Adrenal gland (tissue), 12 donors: ENCODE measurements around the gene ZCCHC3. TPM values are rescaled to one million over a fixed set of nuclear protein-coding genes. Genes with fewer than 3 reads are reported as not detected.
A peak's percentile ranks its signal among the peaks of the same experiment; 100 is the strongest.

Source experiments
- DNase-seq, 7 donors: peaks; one replicate each; pipeline ENCODE4 v3.0.0-alpha.2; 2019 to 2020
- H3K27ac ChIP-seq, 5 donors: fragments of 200-600 bp; sonication (generic) in 4 of 5; 1 replicate in 3 of 5; 2 replicates in 2 of 5; pipeline versions ENCODE4 v1.5.1 to v1.8.0; 2016 to 2020; ENCODE audit warnings: mild to moderate bottlenecking in 1 of 5
- H3K27me3 ChIP-seq: fragments of 200-600 bp; 2 replicates; pipeline ENCODE4 v1.8.0; 2021
- H3K36me3 ChIP-seq, 2 donors: fragments of 200-600 bp; replicated peaks in 1 of 2; 1 replicate in 1 of 2; 2 replicates in 1 of 2; pipeline versions ENCODE4 v1.5.1 to v1.8.0; 2018 to 2022
- H3K4me1 ChIP-seq, 2 donors: fragments of 200-600 bp; replicated peaks in 1 of 2; 1 replicate in 1 of 2; 2 replicates in 1 of 2; pipeline versions ENCODE4 v1.5.1 to v1.8.0; 2018 to 2021
- H3K4me3 ChIP-seq, 4 donors: fragments of 200-600 bp; sonication (generic) in 3 of 4; one replicate each; pipeline ENCODE4 v1.5.1; 2016 to 2018
- H3K9me3 ChIP-seq, 3 donors: fragments of 200-600 bp; sonication (generic) in 1 of 3; replicated peaks in 1 of 3; 1 replicate in 2 of 3; 2 replicates in 1 of 3; pipeline versions ENCODE4 v1.5.1 to v1.8.0; 2016 to 2021
- POLR2A ChIP-seq, 2 donors: fragments of 450-650 bp; IDR thresholded peaks; one replicate each; pipeline ENCODE4 v1.6.1; 2017; ENCODE audit warnings: antibody characterized with exemption in 2 of 2, mild to moderate bottlenecking in 2 of 2, moderate library complexity in 1 of 2
- WGBS, 4 donors: extraction: QIAGEN DNeasy Blood & Tissue Kit in 2 of 4; methylation state at CpG; one replicate each; pipeline versions ENCODE4 v1.1.5 to v1.1.7; 2013 to 2017; 5-methylcytosine and 5-hydroxymethylcytosine counted together
- intact Hi-C, 2 donors: fragments of 100-400 bp; cut with DNase I; formaldehyde crosslinking; loops; one replicate each; pipeline versions ENCODE4 v1.14.1 to v1.15.0; 2022 to 2023
- polyA plus RNA-seq, 3 donors: library from polyadenylated mRNA; stranded (reverse); fragments of 200-250 nt in 2 of 3; fragments of 350-450 nt in 1 of 3; fragmentation: Illumina TruSeq in 1 of 3; extraction: RNeasy Lipid Tissue Mini Kit (QIAGEN cat#74804) in 1 of 3; gene quantifications; one replicate each; pipeline ENCODE4 v1.2.3, GENCODE V29; 2013 to 2014
- total RNA-seq, 9 donors: library from RNA; depleted of rRNA in 4 of 9; stranded (reverse); fragments of >200 nt in 4 of 9; fragments of 120-200 nt in 1 of 9; fragmentation: NEBNext Ultra II Directional in 1 of 9; extraction: Animal tissue kit (Norgen Biotek cat#: 25700) in 1 of 9; gene quantifications; one replicate each; pipeline versions ENCODE4 v1.1.0 to v1.2.4, GENCODE V29; 2013 to 2023
- TF ChIP-seq, protein P1 (sequence below), 6 experiments: fragments of 450-650 bp in 4 of 6; fragments of 200-600 bp in 2 of 6; sonication (generic) in 1 of 6; IDR thresholded peaks; 1 replicate in 5 of 6; 2 replicates in 1 of 6; pipeline versions ENCODE4 v1.5.1 to v1.8.0; 2016 to 2021; ENCODE audit warnings: antibody characterized with exemption in 6 of 6, mild to moderate bottlenecking in 2 of 6, moderate library complexity in 1 of 6
- donor health status: healthy with polysubstance abuse.
- donor health status: Bipolar disorder and iron deficiency.
- donor health status: DM: yes; HTN: yes; CAD: no.
- donor health status: DM: no; HTN: no; CAD: no.
- donor health status: DM: no; HTN: no; CAD: no.
- donor health status: DM: yes; HTN: yes; CAD: no.

Gene ZCCHC3
- total and polyA plus RNA-seq, 12 donors: 11.1 to 29.3 (median 16.3) TPM

DNA sequence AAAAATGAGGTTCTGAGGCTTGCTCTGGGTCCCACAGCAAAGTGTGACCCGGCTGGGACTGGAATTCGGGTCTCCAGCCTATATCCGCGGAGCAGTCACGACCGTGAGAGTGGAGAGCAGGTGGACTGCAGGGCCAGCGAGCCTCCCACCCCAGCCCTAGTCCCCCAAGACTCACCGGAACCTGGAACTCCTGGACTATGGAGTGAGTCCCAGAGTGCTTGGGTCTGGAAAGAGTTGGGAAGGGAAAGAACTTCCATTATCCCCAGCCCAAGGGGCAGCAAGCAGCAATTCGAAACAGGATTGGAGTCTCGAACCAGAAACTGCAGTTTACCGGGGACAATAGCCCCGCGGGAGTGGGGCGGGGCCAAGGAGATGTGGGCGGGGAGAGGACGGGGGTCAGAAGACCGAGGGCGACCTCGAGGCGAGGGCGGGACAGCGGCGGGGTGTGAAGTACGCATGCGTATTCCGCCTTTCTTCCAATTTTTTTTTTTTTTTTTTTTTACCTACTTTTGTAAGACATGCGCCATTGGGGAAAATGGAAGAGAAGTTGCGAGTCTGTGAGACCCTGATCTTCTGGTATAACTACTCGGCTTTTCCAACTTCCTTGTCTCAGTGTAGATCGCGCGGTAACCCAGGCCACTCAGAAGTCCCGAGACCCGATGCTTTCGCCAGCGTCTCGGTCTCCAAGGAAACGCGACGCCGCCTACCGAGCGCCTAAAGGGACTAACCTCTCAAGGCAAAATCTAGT lies 7.1 kb upstream of the ZCCHC3 start, which contains the start of gene C20orf96:
Gene C20orf96 (minus strand): TSS at position 667 of the 748 bp plus-strand sequence. CDS start 140 bp downstream, at position 527.
- Histone ChIP-seq H3K36me3 (no peaks in the 10 kb centered on the region), H3K9me3 (no peaks in the 10 kb centered on the region), H3K27ac (peak within 1 kb of the TSS; percentile 54 to 84 (median 67)), H3K4me3 (peak within 1 kb of the TSS in 3 of 4 donors; percentile 50 to 72 (median 54)), H3K4me1 (peaks cover 10 to 15% of the 10 kb centered on the region in 2 donors), H3K27me3 (no peaks in the 10 kb centered on the region)
- TF ChIP-seq POLR2A (IDR thresholded peaks at IDR 0.05): no peak
- TF ChIP-seq, protein P1, sequence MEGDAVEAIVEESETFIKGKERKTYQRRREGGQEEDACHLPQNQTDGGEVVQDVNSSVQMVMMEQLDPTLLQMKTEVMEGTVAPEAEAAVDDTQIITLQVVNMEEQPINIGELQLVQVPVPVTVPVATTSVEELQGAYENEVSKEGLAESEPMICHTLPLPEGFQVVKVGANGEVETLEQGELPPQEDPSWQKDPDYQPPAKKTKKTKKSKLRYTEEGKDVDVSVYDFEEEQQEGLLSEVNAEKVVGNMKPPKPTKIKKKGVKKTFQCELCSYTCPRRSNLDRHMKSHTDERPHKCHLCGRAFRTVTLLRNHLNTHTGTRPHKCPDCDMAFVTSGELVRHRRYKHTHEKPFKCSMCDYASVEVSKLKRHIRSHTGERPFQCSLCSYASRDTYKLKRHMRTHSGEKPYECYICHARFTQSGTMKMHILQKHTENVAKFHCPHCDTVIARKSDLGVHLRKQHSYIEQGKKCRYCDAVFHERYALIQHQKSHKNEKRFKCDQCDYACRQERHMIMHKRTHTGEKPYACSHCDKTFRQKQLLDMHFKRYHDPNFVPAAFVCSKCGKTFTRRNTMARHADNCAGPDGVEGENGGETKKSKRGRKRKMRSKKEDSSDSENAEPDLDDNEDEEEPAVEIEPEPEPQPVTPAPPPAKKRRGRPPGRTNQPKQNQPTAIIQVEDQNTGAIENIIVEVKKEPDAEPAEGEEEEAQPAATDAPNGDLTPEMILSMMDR (IDR thresholded peaks at IDR 0.05): peak; percentile 14 to 63 (median 38)
- 0% methylated on average over 41 to 43 of the region's 43 CpGs for WGBS, 4 donors
- intact Hi-C loops: no loop called here
- peak; percentile 93 to 96 (median 95) for DNase-seq

- Histone ChIP-seq H3K27ac (no peak overlapping the region), H3K27me3 (no peaks in the 10 kb centered on the region), H3K4me1 (peaks cover 23 to 30% of the 10 kb centered on the region in 2 donors), H3K4me3 (no peak overlapping the region), H3K36me3 (no peaks in the 10 kb centered on the region), H3K9me3 (no peaks in the 10 kb centered on the region)
- no peak for DNase-seq
- intact Hi-C loops: no loop called here
- WGBS, 4 donors: 86 to 93% (median 88%) methylated on average over 5 of the region's 5 CpGs
- TF ChIP-seq, protein P1 (IDR thresholded peaks at IDR 0.05): no peak
These were observed 2.8 kb upstream of the ZCCHC3 start for GRCh38 chr20:294602-295001.

- Histone ChIP-seq H3K9me3 (no peaks in the 10 kb centered on the region), H3K4me3 (no peak overlapping the region), H3K27me3 (no peaks in the 10 kb centered on the region), H3K4me1 (peaks cover 30 to 36% of the 10 kb centered on the region in 2 donors), H3K36me3 (no peaks in the 10 kb centered on the region), H3K27ac (no peak overlapping the region)
- WGBS, 4 donors: 91 to 96% (median 94%) methylated on average over 4 of the region's 4 CpGs
- intact Hi-C loops: no loop called here
- no peak for TF ChIP-seq POLR2A (IDR thresholded peaks at IDR 0.05)
- TF ChIP-seq, protein P1 (IDR thresholded peaks at IDR 0.05): no peak
- no peak for DNase-seq
These were observed 1.6 kb upstream of the ZCCHC3 start for GRCh38 chr20:295804-296203.

- no peaks in the 10 kb centered on the region for H3K9me3 ChIP-seq
- peak overlapping the region; percentile 88 to 100 (median 98) for H3K27ac ChIP-seq
- intact Hi-C loops: no loop called here
- TF ChIP-seq, protein P1 (IDR thresholded peaks at IDR 0.05): no peak
- TF ChIP-seq POLR2A (IDR thresholded peaks at IDR 0.05): peak; percentile 62 to 75
- WGBS, 4 donors: 0 to 1% (median 0%) methylated on average over 28 to 75 of the region's 75 CpGs
- H3K36me3 ChIP-seq: no peaks in the 10 kb centered on the region
- DNase-seq: peak; percentile 66 to 84 (median 75)
- peaks cover 40 to 41% of the 10 kb centered on the region in 2 donors for H3K4me1 ChIP-seq
- H3K27me3 ChIP-seq: no peaks in the 10 kb centered on the region
- peak overlapping the region; percentile 14 to 94 (median 70) for H3K4me3 ChIP-seq
These were observed 780 bp downstream of the ZCCHC3 start for GRCh38 chr20:297925-298775.
